Cardiac muscle cell (in vitro differentiated cells and primary cell): ENCODE results near the gene EPS15. TPM values are rescaled to one million over a fixed set of nuclear protein-coding genes. Genes with fewer than 3 reads are reported as not detected.

ENCODE experiments used
- DNase-seq, 2 donors: peaks; one replicate each; pipeline versions ENCODE4 v3.0.0 to v3.0.0-alpha.2; 2010 to 2017; ENCODE audit warnings: low read depth in 1 of 2, low spot score in 1 of 2
- H3K27ac ChIP-seq: fragments of 200-600 bp; sonication (generic); 2 replicates; pipeline ENCODE4 v1.5.1; 2016
- H3K27me3 ChIP-seq: fragments of 200-600 bp; sonication (generic); 2 replicates; pipeline ENCODE4 v1.6.0; 2016; ENCODE audit warnings: control low read depth
- H3K36me3 ChIP-seq: fragments of 200-600 bp; sonication (generic); 2 replicates; pipeline ENCODE4 v1.5.1; 2016; ENCODE audit warnings: control low read depth
- H3K4me1 ChIP-seq: fragments of 200-600 bp; sonication (generic); 2 replicates; pipeline ENCODE4 v1.8.1; 2017; ENCODE audit warnings: low read depth, mild to moderate bottlenecking, mixed run types
- H3K4me3 ChIP-seq: fragments of 200-600 bp; sonication (generic); 2 replicates; pipeline ENCODE4 v1.5.1; 2016; ENCODE audit warnings: mild to moderate bottlenecking
- H3K9me3 ChIP-seq: fragments of 200-600 bp; sonication (generic); 2 replicates; pipeline ENCODE4 v1.5.1; 2017; ENCODE audit warnings: low read depth, mild to moderate bottlenecking, control low read depth
- polyA plus RNA-seq: library from polyadenylated mRNA; unstranded; fragments of >200 nt; fragmentation: Nextera tagmentation; extraction: Ambion mirVana; gene quantifications from 2 replicates; pipeline ENCODE4 v1.2.1, GENCODE V29; 2016
- total RNA-seq: library from RNA; depleted of rRNA; stranded (reverse); fragments of >200 nt; gene quantifications from 2 replicates; pipeline ENCODE4 v1.2.3, GENCODE V29; 2016
- TF ChIP-seq, protein P1 (sequence below): IDR thresholded peaks from 2 replicates; pipeline ENCODE4 v1.5.1; 2012; ENCODE audit warnings: low read depth, mild to moderate bottlenecking, low read length

Gene EPS15
- total and polyA plus RNA-seq, 2 experiments from 2014 or later = 34.1 to 110 TPM

DNA sequence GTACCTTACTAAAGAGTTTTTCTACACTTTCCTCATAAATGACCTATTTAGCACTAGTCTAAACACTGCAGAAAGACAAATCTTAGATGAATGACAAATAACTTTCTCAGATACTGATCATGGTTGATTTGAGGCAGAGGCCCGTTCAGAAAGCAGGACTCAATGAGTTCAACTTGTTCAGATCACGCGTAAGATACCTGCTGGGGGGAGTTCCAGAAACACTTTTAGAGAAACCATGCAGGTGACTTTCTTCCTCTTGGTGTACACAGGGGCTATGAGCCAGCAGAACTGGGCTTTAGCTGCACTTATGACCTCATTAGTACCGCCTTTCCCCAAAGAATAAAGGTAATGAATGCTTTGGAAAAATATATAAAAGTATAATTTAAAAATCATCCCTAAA lies 149.9 kb downstream of the EPS15 start:
- no peak for DNase-seq
- Histone ChIP-seq H3K4me1 (no peaks in the 10 kb centered on the region), H3K36me3 (peaks cover 29% of the 10 kb centered on the region), H3K4me3 (no peak overlapping the region), H3K27me3 (no peaks in the 10 kb centered on the region), H3K27ac (no peak overlapping the region), H3K9me3 (no peaks in the 10 kb centered on the region)
- TF ChIP-seq, protein P1, sequence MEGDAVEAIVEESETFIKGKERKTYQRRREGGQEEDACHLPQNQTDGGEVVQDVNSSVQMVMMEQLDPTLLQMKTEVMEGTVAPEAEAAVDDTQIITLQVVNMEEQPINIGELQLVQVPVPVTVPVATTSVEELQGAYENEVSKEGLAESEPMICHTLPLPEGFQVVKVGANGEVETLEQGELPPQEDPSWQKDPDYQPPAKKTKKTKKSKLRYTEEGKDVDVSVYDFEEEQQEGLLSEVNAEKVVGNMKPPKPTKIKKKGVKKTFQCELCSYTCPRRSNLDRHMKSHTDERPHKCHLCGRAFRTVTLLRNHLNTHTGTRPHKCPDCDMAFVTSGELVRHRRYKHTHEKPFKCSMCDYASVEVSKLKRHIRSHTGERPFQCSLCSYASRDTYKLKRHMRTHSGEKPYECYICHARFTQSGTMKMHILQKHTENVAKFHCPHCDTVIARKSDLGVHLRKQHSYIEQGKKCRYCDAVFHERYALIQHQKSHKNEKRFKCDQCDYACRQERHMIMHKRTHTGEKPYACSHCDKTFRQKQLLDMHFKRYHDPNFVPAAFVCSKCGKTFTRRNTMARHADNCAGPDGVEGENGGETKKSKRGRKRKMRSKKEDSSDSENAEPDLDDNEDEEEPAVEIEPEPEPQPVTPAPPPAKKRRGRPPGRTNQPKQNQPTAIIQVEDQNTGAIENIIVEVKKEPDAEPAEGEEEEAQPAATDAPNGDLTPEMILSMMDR = no peak

DNA sequence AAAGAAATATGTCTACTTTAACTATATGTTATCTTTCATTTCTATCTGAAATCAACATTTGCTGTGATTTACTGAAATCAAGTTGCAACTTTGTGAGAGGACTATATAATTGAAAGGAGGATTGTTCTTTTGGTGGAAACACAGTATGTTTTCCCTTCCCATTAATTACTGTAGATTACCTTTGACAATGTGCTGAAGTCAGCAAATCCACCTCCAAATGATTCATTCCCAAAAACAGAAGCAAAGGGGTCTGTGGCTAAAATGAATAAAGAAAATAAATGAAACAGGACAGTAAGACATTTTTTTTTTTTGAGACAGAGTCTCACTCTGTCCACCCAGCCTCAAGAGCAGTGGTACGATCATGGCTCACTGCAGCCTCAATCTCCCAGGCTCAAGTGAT lies 153.3 kb downstream of the EPS15 start:
- Histone ChIP-seq H3K4me3 (no peak overlapping the region), H3K27ac (no peak overlapping the region), H3K27me3 (no peaks in the 10 kb centered on the region), H3K36me3 (peaks cover 55% of the 10 kb centered on the region), H3K9me3 (no peaks in the 10 kb centered on the region), H3K4me1 (no peaks in the 10 kb centered on the region)
- DNase-seq = no peak
- TF ChIP-seq, protein P1 = no peak

DNA sequence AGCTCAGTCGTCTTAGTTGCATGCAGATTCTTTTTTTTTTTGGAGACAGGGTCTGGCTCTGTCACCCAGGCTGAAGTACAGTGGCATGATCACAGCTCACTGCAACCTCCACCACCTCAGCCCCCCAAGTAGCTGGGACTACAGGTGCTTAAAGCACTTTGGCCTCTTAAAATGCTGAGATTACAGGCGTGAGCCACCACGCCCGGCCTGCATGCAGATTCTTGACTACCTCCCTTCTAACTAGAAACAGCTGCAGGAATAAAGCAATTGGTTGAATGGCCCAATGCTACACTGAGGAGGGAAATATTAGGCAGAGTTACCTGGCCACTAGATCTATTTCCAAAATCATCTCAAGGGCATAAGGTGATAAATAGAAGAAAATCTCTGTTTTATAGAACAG lies 159.2 kb downstream of the EPS15 start:
- Histone ChIP-seq H3K4me3 (no peak overlapping the region), H3K27me3 (no peaks in the 10 kb centered on the region), H3K36me3 (peaks cover 62% of the 10 kb centered on the region), H3K9me3 (no peaks in the 10 kb centered on the region), H3K27ac (no peak overlapping the region), H3K4me1 (no peaks in the 10 kb centered on the region)
- TF ChIP-seq, protein P1 = no peak
- no peak for DNase-seq

DNA sequence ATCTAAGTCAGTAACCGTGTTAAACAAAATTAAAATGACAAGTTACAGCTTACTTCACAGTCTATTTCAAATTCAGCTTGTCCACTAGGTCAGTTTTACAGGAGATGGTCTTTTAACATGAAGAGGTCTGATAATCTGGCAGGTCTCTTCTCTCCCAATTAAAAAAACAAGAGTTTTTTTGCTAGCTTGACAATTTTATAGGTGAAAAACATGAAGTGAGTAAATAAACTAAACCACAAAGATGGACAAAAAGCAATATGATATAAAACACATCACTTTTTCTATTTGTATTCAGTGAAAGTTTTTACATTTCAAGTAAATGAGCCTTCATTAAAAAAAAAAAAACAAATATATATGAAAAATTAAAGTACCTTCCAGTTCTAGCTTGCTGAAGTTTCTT lies 163.7 kb downstream of the EPS15 start:
- no peak for DNase-seq
- H3K36me3 ChIP-seq = peaks cover 34% of the 10 kb centered on the region

DNA sequence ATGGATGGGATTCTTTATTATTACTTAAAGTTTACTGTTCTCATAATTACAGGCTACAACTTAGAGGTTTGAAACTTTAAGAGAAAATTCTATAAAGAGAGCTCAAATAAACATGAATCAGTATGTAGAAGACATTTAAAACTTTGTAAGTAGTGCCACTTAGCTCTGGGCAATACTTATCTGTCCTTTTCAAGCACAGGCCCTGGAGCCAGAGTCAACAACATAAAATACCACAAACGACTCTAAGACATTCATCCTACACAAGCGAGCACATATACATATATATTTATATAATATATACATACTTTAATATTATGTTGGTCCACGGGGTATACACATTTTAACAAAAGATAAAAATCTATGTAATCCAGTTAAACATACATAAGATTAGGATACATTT lies 164.7 kb downstream of the EPS15 start:
- no peaks in the 10 kb centered on the region for H3K27me3 ChIP-seq
- H3K27ac ChIP-seq = no peak overlapping the region
- peaks cover 30% of the 10 kb centered on the region for H3K36me3 ChIP-seq
- no peaks in the 10 kb centered on the region for H3K9me3 ChIP-seq
- no peaks in the 10 kb centered on the region for H3K4me1 ChIP-seq
- no peak for DNase-seq
- H3K4me3 ChIP-seq = no peak overlapping the region
- TF ChIP-seq, protein P1 = no peak

More for the DNA sequence above, 163.7 kb downstream of the EPS15 start:
- Histone ChIP-seq H3K4me1 (no peaks in the 10 kb centered on the region), H3K27ac (no peak overlapping the region), H3K9me3 (no peaks in the 10 kb centered on the region), H3K4me3 (no peak overlapping the region), H3K27me3 (no peaks in the 10 kb centered on the region)
- TF ChIP-seq, protein P1 = no peak

DNA sequence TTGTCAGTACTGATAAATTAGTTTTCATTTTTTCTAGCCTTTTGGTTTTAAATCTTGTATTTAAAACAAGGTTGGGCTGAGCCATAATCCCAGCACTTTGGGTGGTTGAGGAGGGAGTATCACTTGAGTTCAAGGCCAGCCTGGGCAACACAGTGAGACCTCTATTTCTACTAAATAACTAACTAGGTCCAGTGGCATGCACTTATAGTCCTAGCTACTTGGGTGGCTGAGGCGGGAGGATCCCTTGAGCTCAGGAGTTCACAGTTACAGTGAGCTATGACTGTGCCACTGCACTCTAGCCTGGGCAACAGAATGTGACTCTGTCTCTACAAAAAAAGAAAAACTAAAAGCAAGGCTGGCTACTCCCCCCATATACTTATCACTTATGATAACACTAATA lies 167.2 kb downstream of the EPS15 start:
- no peaks in the 10 kb centered on the region for H3K27me3 ChIP-seq
- H3K9me3 ChIP-seq = no peaks in the 10 kb centered on the region
- no peak overlapping the region for H3K27ac ChIP-seq
- H3K4me1 ChIP-seq = no peaks in the 10 kb centered on the region
- DNase-seq = no peak
- no peak overlapping the region for H3K4me3 ChIP-seq
- TF ChIP-seq, protein P1 = no peak
- H3K36me3 ChIP-seq = peaks cover 23% of the 10 kb centered on the region
